Caco-2 (cell line): ENCODE results near the gene ABCC3. TPM values are rescaled to one million over a fixed set of nuclear protein-coding genes. Genes with fewer than 3 reads are reported as not detected.

Experiments
- BruUV-seq: library from RNA; stranded (reverse); fragments of 400-500 nt; replicated peaks from 2 replicates; lab custom pipeline; 2021; lab: Mats Ljungman, UMichigan
- CTCF ChIA-PET: fragments of 300-600 bp; sonication (Branson Sonifier 250); formaldehyde crosslinking; loops from one replicate; lab custom pipeline; 2022; ENCODE audit warnings: antibody characterized with exemption; lab: Charles Lee
- POLR2A ChIA-PET: fragments of 300-600 bp; sonication (Branson Sonifier 250); formaldehyde crosslinking; loops from one replicate; lab custom pipeline; 2022; ENCODE audit warnings: antibody characterized with exemption; lab: Charles Lee
- DNase-seq, 2 experiments: peaks; one replicate each; pipeline versions ENCODE4 v3.0.0 to v3.0.0-alpha.2; 2020 to 2022
- H3K27me3 ChIP-seq: replicated peaks from 2 replicates; pipeline ENCODE4 v1.6.0; 2011; ENCODE audit warnings: low read length; ENCODE audit not compliant: control insufficient read depth, insufficient read depth
- H3K36me3 ChIP-seq: 2 replicates; pipeline ENCODE4 v1.5.1; 2011; ENCODE audit warnings: low read length; ENCODE audit not compliant: control insufficient read depth, insufficient read depth
- H3K4me1 ChIP-seq: fragments of 250-450 bp; sonication (Bioruptor Pico); 2 replicates; pipeline ENCODE4 v1.5.1; 2020; ENCODE audit warnings: mild to moderate bottlenecking
- H3K4me3 ChIP-seq: 2 replicates; pipeline ENCODE4 v1.5.1; 2011; ENCODE audit warnings: low read depth, mild to moderate bottlenecking, control low read depth, low read length
- H3K9me3 ChIP-seq: fragments of 250-450 bp; sonication (Bioruptor Pico); 2 replicates; pipeline ENCODE4 v1.5.1; 2020; ENCODE audit warnings: mild to moderate bottlenecking, moderate library complexity
- H3K27ac Mint-ChIP-seq: one replicate; pipeline ENCODE4 v1.8.0; 2022; ENCODE audit warnings: mixed read lengths; ENCODE audit not compliant: unreplicated experiment
- H3K27me3 Mint-ChIP-seq: one replicate; pipeline ENCODE4 v1.8.0; 2022; ENCODE audit warnings: mixed read lengths; ENCODE audit not compliant: insufficient read depth, unreplicated experiment
- H3K36me3 Mint-ChIP-seq: one replicate; pipeline ENCODE4 v1.8.0; 2022; ENCODE audit warnings: mild to moderate bottlenecking, mixed read lengths; ENCODE audit not compliant: insufficient read depth, unreplicated experiment
- H3K4me1 Mint-ChIP-seq: one replicate; pipeline ENCODE4 v1.8.0; 2022; ENCODE audit warnings: low read depth, mixed read lengths; ENCODE audit not compliant: unreplicated experiment
- H3K4me3 Mint-ChIP-seq: one replicate; pipeline ENCODE4 v1.8.0; 2022; ENCODE audit warnings: mild to moderate bottlenecking, moderate library complexity, mixed read lengths; ENCODE audit not compliant: unreplicated experiment
- H3K9me3 Mint-ChIP-seq: one replicate; pipeline ENCODE4 v1.8.0; 2022; ENCODE audit warnings: mixed read lengths; ENCODE audit not compliant: unreplicated experiment
- CTCF ChIP-seq, 2 experiments: fragments of 200-600 bp in 1 of 2; IDR thresholded peaks; 1 replicate in 1 of 2; 2 replicates in 1 of 2; pipeline versions ENCODE4 v1.5.1 to v1.8.0; 2011 to 2022; ENCODE audit warnings: antibody characterized with exemption in 1 of 2, control low read depth in 1 of 2, inconsistent platforms in 1 of 2, low read depth in 1 of 2, low read length in 1 of 2, mild to moderate bottlenecking in 1 of 2, moderate library complexity in 1 of 2; ENCODE audit not compliant: insufficient read depth in 1 of 2, severe bottlenecking in 1 of 2, unreplicated experiment in 1 of 2
- intact Hi-C: fragments of 100-400 bp; cut with micrococcal nuclease; formaldehyde crosslinking; loops from one replicate; pipeline ENCODE4 v1.10.0; 2022; ENCODE audit not compliant: unreplicated experiment
- total RNA-seq: library from RNA; stranded (reverse); gene quantifications from 2 replicates; pipeline ENCODE4 v1.2.3, GENCODE V29; 2022

ABCC3 gene
- total RNA-seq, 1 experiment from 2014 or later: 45.6 TPM

GRCh38 chr17:50710025-50710424, 75.3 kb downstream of the ABCC3 start:
- ChIA-PET CTCF (no interaction called here), POLR2A (no interaction called here)
- Histone ChIP-seq H3K36me3 (no peaks in the 10 kb centered on the region), H3K4me3 (no peak overlapping the region), H3K9me3 (no peaks in the 10 kb centered on the region), H3K4me1 (peaks cover 11% of the 10 kb centered on the region), H3K27me3 (no peaks in the 10 kb centered on the region)
- Mint-ChIP-seq H3K4me1 (peaks cover 20% of the 10 kb centered on the region), H3K27me3 (no peaks in the 10 kb centered on the region), H3K4me3 (no peak overlapping the region), H3K27ac (no peak overlapping the region), H3K9me3 (no peaks in the 10 kb centered on the region), H3K36me3 (peaks cover 24% of the 10 kb centered on the region)
- TF ChIP-seq CTCF (IDR thresholded peaks at IDR 0.05; ENCODE audit: insufficient read depth in 1 of 2, low read depth in 1 of 2, low read length in 1 of 2, severe bottlenecking in 1 of 2, unreplicated experiment in 1 of 2): no peak
- intact Hi-C loops: no loop called here
- no peak for DNase-seq
- no TSS peak for BruUV-seq

GRCh38 chr17:50710650-50711049, 76.0 kb downstream of the ABCC3 start:
- TF ChIP-seq CTCF (IDR thresholded peaks at IDR 0.05; ENCODE audit: insufficient read depth in 1 of 2, low read depth in 1 of 2, low read length in 1 of 2, severe bottlenecking in 1 of 2, unreplicated experiment in 1 of 2): no peak
- no TSS peak for BruUV-seq
- Histone ChIP-seq H3K4me1 (peaks cover 11% of the 10 kb centered on the region), H3K36me3 (no peaks in the 10 kb centered on the region), H3K4me3 (no peak overlapping the region), H3K27me3 (no peaks in the 10 kb centered on the region), H3K9me3 (no peaks in the 10 kb centered on the region)
- no peak for DNase-seq
- CTCF ChIA-PET: no interaction called here
- H3K36me3 Mint-ChIP-seq: peaks cover 18% of the 10 kb centered on the region
- H3K9me3 Mint-ChIP-seq: no peaks in the 10 kb centered on the region
- peaks cover 20% of the 10 kb centered on the region for H3K4me1 Mint-ChIP-seq
- H3K4me3 Mint-ChIP-seq: no peak overlapping the region
- no peaks in the 10 kb centered on the region for H3K27me3 Mint-ChIP-seq
- intact Hi-C loops: no loop called here
- POLR2A ChIA-PET: no interaction called here
- H3K27ac Mint-ChIP-seq: no peak overlapping the region

GRCh38 chr17:50712641-50713040, 78.0 kb downstream of the ABCC3 start:
- H3K4me3 Mint-ChIP-seq: no peak overlapping the region
- Histone ChIP-seq H3K36me3 (no peaks in the 10 kb centered on the region), H3K9me3 (no peaks in the 10 kb centered on the region), H3K4me1 (peaks cover 11% of the 10 kb centered on the region), H3K4me3 (no peak overlapping the region), H3K27me3 (no peaks in the 10 kb centered on the region)
- peaks cover 4% of the 10 kb centered on the region for H3K36me3 Mint-ChIP-seq
- CTCF ChIA-PET: no interaction called here
- POLR2A ChIA-PET: no interaction called here
- no peaks in the 10 kb centered on the region for H3K27me3 Mint-ChIP-seq
- H3K9me3 Mint-ChIP-seq: no peaks in the 10 kb centered on the region
- BruUV-seq: no TSS peak
- TF ChIP-seq CTCF (IDR thresholded peaks at IDR 0.05; ENCODE audit: insufficient read depth in 1 of 2, low read depth in 1 of 2, low read length in 1 of 2, severe bottlenecking in 1 of 2, unreplicated experiment in 1 of 2): no peak
- H3K4me1 Mint-ChIP-seq: peaks cover 20% of the 10 kb centered on the region
- intact Hi-C loops: no loop called here
- no peak overlapping the region for H3K27ac Mint-ChIP-seq
- no peak for DNase-seq
